Measurements from ENCODE around the gene RYR3. TPM values are rescaled to one million over a fixed set of nuclear protein-coding genes. Genes with fewer than 3 reads are reported as not detected.

The RYR3 gene
- total RNA-seq, 4 donors from 2014 or later: 3.7 to 7.2 (median 4.5) TPM

- no peak for DNase-seq (ENCODE audit: extremely low spot score)
- intact Hi-C loops (cut with DNase I): no loop called here
- Histone ChIP-seq H3K9me3 (no peaks in the 10 kb centered on the region), H3K27me3 (no peaks in the 10 kb centered on the region), H3K36me3 (peaks cover 0 to 9% (median 0%) of the 10 kb centered on the region in 4 donors), H3K27ac (replicated peaks in 1 of 4) (no peak overlapping the region), H3K4me3 (no peak overlapping the region), H3K4me1 (no peaks in the 10 kb centered on the region)
- WGBS: 63% methylated on average over 2 of the region's 2 CpGs
- TF ChIP-seq POLR2A (IDR thresholded peaks at IDR 0.05; ENCODE audit: low read depth) (no peak), CTCF (IDR thresholded peaks at IDR 0.05) (no peak), EP300 (IDR thresholded peaks at IDR 0.05) (no peak), POLR2AphosphoS5 (IDR thresholded peaks at IDR 0.05) (no peak)
These were observed 486.9 kb downstream of the RYR3 start for GRCh38 chr15:33797651-33798050.

DNA sequence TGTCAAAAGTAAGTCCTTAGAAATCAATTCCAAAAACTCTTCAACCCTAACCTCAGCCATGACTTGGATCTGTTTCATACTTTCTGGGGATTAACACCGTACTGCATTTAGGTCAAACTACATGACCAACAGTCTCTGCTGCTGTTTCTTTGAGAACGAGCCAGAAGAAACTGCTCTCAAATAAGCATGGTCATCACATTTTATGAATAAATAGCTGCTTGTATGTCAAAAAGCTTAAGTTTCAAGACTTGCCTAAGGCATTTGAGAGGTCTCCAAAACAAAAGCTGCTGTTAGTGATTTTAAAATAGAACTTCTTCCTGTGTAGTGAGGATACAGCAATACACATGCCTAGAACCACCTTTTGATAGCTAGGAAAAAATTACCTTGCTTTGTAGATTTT is 491.2 kb downstream of the RYR3 start:
- no peak for DNase-seq (ENCODE audit: extremely low spot score)
- Histone ChIP-seq H3K4me3 (no peak overlapping the region), H3K4me1 (no peaks in the 10 kb centered on the region), H3K36me3 (peaks cover 0 to 17% (median 0%) of the 10 kb centered on the region in 4 donors), H3K27me3 (no peaks in the 10 kb centered on the region), H3K9me3 (no peaks in the 10 kb centered on the region), H3K27ac (replicated peaks in 1 of 4) (no peak overlapping the region)
- TF ChIP-seq POLR2AphosphoS5 (IDR thresholded peaks at IDR 0.05): no peak
- WGBS: 59% methylated on average over 2 of the region's 2 CpGs
- intact Hi-C loops (cut with DNase I): no loop called here

DNA sequence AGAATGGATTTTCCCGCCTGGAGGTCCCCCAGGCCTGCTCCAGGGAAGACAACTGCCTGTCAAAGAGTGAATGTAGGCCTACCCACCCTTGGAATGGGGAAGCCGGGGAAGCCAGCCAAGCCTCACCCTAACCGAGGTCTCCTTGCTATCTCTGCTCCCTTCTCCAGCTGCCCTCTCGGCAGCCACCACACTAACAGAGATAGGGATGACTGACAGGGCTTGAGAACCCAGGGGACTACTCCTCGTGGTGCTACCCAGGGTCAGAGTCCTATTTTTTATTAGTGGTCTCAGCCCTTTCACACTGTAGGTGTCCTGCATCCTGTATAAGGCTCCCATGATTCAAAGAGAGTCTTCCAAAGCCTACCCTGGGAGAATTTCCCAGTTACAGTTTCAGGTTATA is 496.9 kb downstream of the RYR3 start:
- Histone ChIP-seq H3K27ac (replicated peaks in 1 of 4) (no peak overlapping the region), H3K4me3 (no peak overlapping the region), H3K9me3 (no peaks in the 10 kb centered on the region), H3K36me3 (peaks cover 0 to 21% (median 0%) of the 10 kb centered on the region in 4 donors), H3K27me3 (no peaks in the 10 kb centered on the region), H3K4me1 (no peaks in the 10 kb centered on the region)
- 85% methylated on average over 5 of the region's 5 CpGs for WGBS
- intact Hi-C loops (cut with DNase I): no loop called here
- no peak for DNase-seq (ENCODE audit: extremely low spot score)
- no peak for TF ChIP-seq POLR2A (IDR thresholded peaks at IDR 0.05; ENCODE audit: low read depth)
- TF ChIP-seq POLR2AphosphoS5 (IDR thresholded peaks at IDR 0.05): no peak
- TF ChIP-seq EP300 (IDR thresholded peaks at IDR 0.05): no peak
- TF ChIP-seq CTCF (IDR thresholded peaks at IDR 0.05): no peak

DNA sequence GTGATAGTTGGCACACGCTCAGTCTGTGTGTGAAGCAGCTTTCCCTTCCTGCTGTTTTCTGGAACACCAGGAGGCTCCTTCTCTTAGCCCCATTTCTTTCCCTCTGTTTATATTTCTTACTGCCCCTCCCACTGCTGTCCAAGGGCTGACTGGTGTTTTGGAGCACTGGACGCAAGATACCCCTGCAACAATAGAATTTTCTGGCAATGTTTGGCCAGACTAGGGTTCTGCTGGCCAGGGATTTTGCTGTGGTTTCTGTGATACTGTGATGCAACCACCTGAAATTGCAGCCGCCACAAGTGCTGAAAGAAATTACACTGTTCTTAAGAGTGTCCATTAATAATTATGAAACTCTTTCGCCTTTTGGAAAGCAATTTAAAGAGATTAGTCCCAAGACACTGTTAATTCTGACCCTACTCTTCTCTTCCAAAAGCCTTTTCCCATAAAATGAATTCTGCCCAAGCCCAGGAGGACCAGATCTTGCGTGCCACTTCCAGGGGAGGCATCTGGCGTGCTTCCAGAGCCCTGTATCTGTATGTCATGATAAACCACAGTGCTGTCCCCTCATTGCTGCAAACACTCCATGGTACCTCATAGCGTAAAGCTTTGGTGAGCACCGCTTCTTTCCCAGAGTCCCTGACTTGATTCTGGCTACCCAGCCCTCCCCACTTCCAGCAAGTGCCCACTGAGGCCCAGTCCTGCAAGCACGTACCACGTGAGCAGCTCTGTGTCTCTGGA is 498.1 kb downstream of the RYR3 start:
- intact Hi-C loops (cut with DNase I): no loop called here
- Histone ChIP-seq H3K9me3 (no peaks in the 10 kb centered on the region), H3K36me3 (peaks cover 0 to 26% (median 2%) of the 10 kb centered on the region in 4 donors), H3K4me3 (no peak overlapping the region), H3K27ac (replicated peaks in 1 of 4) (no peak overlapping the region), H3K27me3 (no peaks in the 10 kb centered on the region), H3K4me1 (no peaks in the 10 kb centered on the region)
- DNase-seq (ENCODE audit: extremely low spot score): no peak
- TF ChIP-seq EP300 (IDR thresholded peaks at IDR 0.05) (no peak), CTCF (IDR thresholded peaks at IDR 0.05) (no peak), POLR2A (IDR thresholded peaks at IDR 0.05; ENCODE audit: low read depth) (no peak), POLR2AphosphoS5 (IDR thresholded peaks at IDR 0.05) (no peak)
- 94% methylated on average over 10 of the region's 10 CpGs for WGBS

- no peaks in the 10 kb centered on the region for H3K27me3 ChIP-seq
- 83% methylated on average over 10 of the region's 10 CpGs for WGBS
- no peak for DNase-seq (ENCODE audit: extremely low spot score)
- H3K9me3 ChIP-seq: no peaks in the 10 kb centered on the region
- H3K4me3 ChIP-seq: no peak overlapping the region
- TF ChIP-seq CTCF (IDR thresholded peaks at IDR 0.05): no peak
- TF ChIP-seq EP300 (IDR thresholded peaks at IDR 0.05): no peak
- no peak for TF ChIP-seq POLR2AphosphoS5 (IDR thresholded peaks at IDR 0.05)
- TF ChIP-seq POLR2A (IDR thresholded peaks at IDR 0.05; ENCODE audit: low read depth): no peak
- H3K27ac ChIP-seq (replicated peaks in 1 of 4): no peak overlapping the region
- intact Hi-C loops (cut with DNase I): no loop called here
- no peaks in the 10 kb centered on the region for H3K4me1 ChIP-seq
- H3K36me3 ChIP-seq: peaks cover 0 to 26% (median 2%) of the 10 kb centered on the region in 4 donors
These were observed 499.4 kb downstream of the RYR3 start for GRCh38 chr15:33810073-33810595.

Data from esophagus muscularis mucosa (tissue), 4 donors.